Stomach (tissue), 9 donors: ENCODE measurements around the gene STRIP1. TPM values are rescaled to one million over a fixed set of nuclear protein-coding genes. Genes with fewer than 3 reads are reported as not detected.
A peak's percentile ranks its signal among the peaks of the same experiment; 100 is the strongest.

Experiments
- DNase-seq, 2 donors: peaks; one replicate each; pipeline versions ENCODE4 v3.0.0 to v3.0.0-alpha.2; 2013 to 2019
- H3K27ac ChIP-seq, 5 donors: fragments of 200-600 bp in 4 of 5; sonication (generic) in 4 of 5; one replicate each; pipeline ENCODE4 v1.5.1; 2013 to 2019; ENCODE audit warnings: mild to moderate bottlenecking in 1 of 5, moderate library complexity in 1 of 5
- H3K27me3 ChIP-seq, 3 donors: fragments of 200-600 bp; sonication (generic); one replicate each; pipeline ENCODE4 v1.5.1; 2017 to 2019; ENCODE audit warnings: mixed run types in 1 of 3
- H3K36me3 ChIP-seq, 4 donors: fragments of 200-600 bp; sonication (generic); 1 replicate in 3 of 4; 2 replicates in 1 of 4; pipeline ENCODE4 v1.5.1; 2016 to 2019
- H3K4me1 ChIP-seq, 4 donors: fragments of 200-600 bp; sonication (generic); one replicate each; pipeline ENCODE4 v1.5.1; 2016 to 2019
- H3K4me3 ChIP-seq, 4 donors: fragments of 200-600 bp; sonication (generic) in 3 of 4; one replicate each; pipeline ENCODE4 v1.5.1; 2016 to 2019; ENCODE audit warnings: mild to moderate bottlenecking in 1 of 4
- H3K9me3 ChIP-seq, 4 donors: fragments of 200-600 bp; sonication (generic); one replicate each; pipeline ENCODE4 v1.5.1; 2016 to 2019
- CTCF ChIP-seq, 7 experiments: fragments of 450-650 bp in 4 of 7; fragments of 200-600 bp in 3 of 7; sonication (generic) in 3 of 7; IDR thresholded peaks; one replicate each; pipeline ENCODE4 v1.5.1; 2016 to 2019; ENCODE audit warnings: antibody characterized with exemption in 7 of 7, control low read depth in 2 of 7, mild to moderate bottlenecking in 1 of 7
- EP300 ChIP-seq: sonication (generic); formaldehyde crosslinking; IDR thresholded peaks from one replicate; pipeline ENCODE4 v1.6.1; 2017; ENCODE audit warnings: antibody characterized with exemption
- POLR2A ChIP-seq, 4 donors: fragments of 450-650 bp; IDR thresholded peaks; one replicate each; pipeline ENCODE4 v1.6.1; 2016; ENCODE audit warnings: antibody characterized with exemption in 4 of 4, control low read depth in 2 of 4, mild to moderate bottlenecking in 1 of 4, moderate library complexity in 1 of 4
- POLR2AphosphoS5 ChIP-seq, 3 donors: sonication (generic); formaldehyde crosslinking; IDR thresholded peaks; one replicate each; pipeline ENCODE4 v1.6.1; 2016; ENCODE audit warnings: antibody characterized with exemption in 3 of 3
- WGBS, 5 donors: extraction: QIAGEN DNeasy Blood & Tissue Kit in 3 of 5; methylation state at CpG; one replicate each; pipeline versions ENCODE4 v1.1.5 to v1.1.7; 2013 to 2018; 5-methylcytosine and 5-hydroxymethylcytosine counted together
- intact Hi-C: fragments of 100-400 bp; cut with DNase I; formaldehyde crosslinking; loops from one replicate; pipeline ENCODE4 v1.15.1; 2023; ENCODE audit warnings: low total_unique reads
- polyA plus RNA-seq, 3 donors: library from polyadenylated mRNA; stranded (reverse); fragments of 200-250 nt; gene quantifications; one replicate each; pipeline ENCODE4 v1.2.3, GENCODE V29; 2013
- total RNA-seq, 5 donors: library from RNA; depleted of rRNA; stranded (reverse); fragments of >200 nt; gene quantifications; one replicate each; pipeline versions ENCODE4 v1.1.0 to v1.2.3, GENCODE V29; 2014 to 2016
- donor health status: healthy with polysubstance abuse.
- donor health status: Bipolar disorder and iron deficiency.
- donor health status: healthy.

Gene STRIP1
- total and polyA plus RNA-seq, 8 donors: 6.7 to 262 (median 47.3) TPM

GRCh38 chr1:110084227-110085078 lies 50.0 kb downstream of the STRIP1 start:
- whole genome bisulfite sequencing, 5 donors: 2 to 4% (median 3%) methylated on average over 61 to 72 of the region's 72 CpGs
- Histone ChIP-seq H3K9me3 (no peaks in the 10 kb centered on the region), H3K27me3 (peaks cover 0 to 51% (median 10%) of the 10 kb centered on the region in 3 donors), H3K4me1 (peaks cover 11 to 28% (median 18%) of the 10 kb centered on the region in 4 donors), H3K27ac (peak overlapping the region; percentile 42 to 87 (median 83)), H3K4me3 (peak overlapping the region; percentile 57 to 82 (median 79)), H3K36me3 (no peaks in the 10 kb centered on the region)
- DNase-seq: peak; percentile 72 to 89
- intact Hi-C loops: no loop called here
- TF ChIP-seq POLR2AphosphoS5 (IDR thresholded peaks at IDR 0.05) (peak; percentile 31 to 82 (median 81)), POLR2A (IDR thresholded peaks at IDR 0.05) (no peak), EP300 (no peak)

- Histone ChIP-seq H3K9me3 (no peaks in the 10 kb centered on the region), H3K27ac (no peak overlapping the region), H3K27me3 (peaks cover 0 to 52% (median 10%) of the 10 kb centered on the region in 3 donors), H3K4me3 (no peak overlapping the region), H3K4me1 (peaks cover 11 to 28% (median 18%) of the 10 kb centered on the region in 4 donors), H3K36me3 (no peaks in the 10 kb centered on the region)
- intact Hi-C loops: no loop called here
- no peak for DNase-seq
- 84 to 87% (median 86%) methylated on average over 5 of the region's 5 CpGs for WGBS, 5 donors
- no peak for TF ChIP-seq EP300
- TF ChIP-seq POLR2AphosphoS5 (IDR thresholded peaks at IDR 0.05): no peak
- TF ChIP-seq CTCF (IDR thresholded peaks at IDR 0.05): no peak
- TF ChIP-seq POLR2A (IDR thresholded peaks at IDR 0.05): no peak
Measured at GRCh38 chr1:110085671-110086070, 51.2 kb downstream of the STRIP1 start.

- Histone ChIP-seq H3K27ac (no peak overlapping the region), H3K4me1 (peaks cover 11 to 28% (median 18%) of the 10 kb centered on the region in 4 donors), H3K9me3 (no peaks in the 10 kb centered on the region), H3K36me3 (no peaks in the 10 kb centered on the region), H3K27me3 (peaks cover 0 to 52% (median 10%) of the 10 kb centered on the region in 3 donors), H3K4me3 (no peak overlapping the region)
- WGBS, 5 donors: 59 to 71% (median 66%) methylated on average over 4 of the region's 4 CpGs
- TF ChIP-seq POLR2AphosphoS5 (IDR thresholded peaks at IDR 0.05) (no peak), EP300 (no peak), POLR2A (IDR thresholded peaks at IDR 0.05) (no peak), CTCF (IDR thresholded peaks at IDR 0.05) (no peak)
- no peak for DNase-seq
- intact Hi-C loops: no loop called here
Measured at GRCh38 chr1:110086961-110087360, 52.5 kb downstream of the STRIP1 start.

GRCh38 chr1:110087812-110088738 lies 53.7 kb downstream of the STRIP1 start:
- TF ChIP-seq POLR2A (IDR thresholded peaks at IDR 0.05) (no peak), CTCF (IDR thresholded peaks at IDR 0.05) (peak in 5 of 7 experiments; percentile 52 to 81 (median 60))
- Histone ChIP-seq H3K9me3 (no peaks in the 10 kb centered on the region), H3K4me3 (no peak overlapping the region), H3K36me3 (no peaks in the 10 kb centered on the region), H3K27ac (no peak overlapping the region), H3K27me3 (peaks cover 0 to 43% (median 10%) of the 10 kb centered on the region in 3 donors), H3K4me1 (peaks cover 11 to 24% (median 18%) of the 10 kb centered on the region in 4 donors)
- intact Hi-C loops: no loop called here
- peak; percentile 52 to 76 for DNase-seq
- WGBS, 5 donors: 47 to 49% (median 49%) methylated on average over 14 to 15 of the region's 15 CpGs
